ENCODE results near the gene C1orf87.

Gene C1orf87

DNA sequence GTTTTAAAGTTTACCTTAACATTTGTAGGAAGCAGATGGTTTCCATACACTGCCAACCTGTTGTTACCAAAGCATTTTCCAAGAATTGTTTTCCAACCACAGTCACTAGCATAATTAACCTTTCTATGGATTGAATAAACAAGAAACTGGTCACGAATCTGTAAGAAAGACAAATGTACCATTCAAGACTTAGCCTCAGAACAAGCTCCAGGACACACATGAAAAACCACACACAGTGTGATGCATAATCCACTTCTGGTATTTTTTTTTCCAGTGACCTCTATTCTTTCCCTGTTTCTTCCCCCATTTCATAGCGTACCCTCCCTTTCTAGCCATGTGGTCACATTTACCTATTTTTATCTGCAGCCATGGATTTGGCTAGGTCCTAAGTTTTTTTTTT, 29.6 kb upstream of the C1orf87 start:
- DNase-seq (ENCODE audit: insufficient read length, low spot score) = no peak
- FAIRE-seq = no peak
- TF ChIP-seq PAX5 (IDR thresholded peaks at IDR 0.05; ENCODE audit: insufficient read depth, low read length, severe bottlenecking) (no peak), SPI1 (IDR thresholded peaks at IDR 0.05; ENCODE audit: low read depth, low read length) (no peak), POU2F2 (IDR thresholded peaks at IDR 0.05; ENCODE audit: low read depth, low read length) (no peak), POLR2AphosphoS5 (IDR thresholded peaks at IDR 0.05; ENCODE audit: low read depth, low read length) (no peak)

DNA sequence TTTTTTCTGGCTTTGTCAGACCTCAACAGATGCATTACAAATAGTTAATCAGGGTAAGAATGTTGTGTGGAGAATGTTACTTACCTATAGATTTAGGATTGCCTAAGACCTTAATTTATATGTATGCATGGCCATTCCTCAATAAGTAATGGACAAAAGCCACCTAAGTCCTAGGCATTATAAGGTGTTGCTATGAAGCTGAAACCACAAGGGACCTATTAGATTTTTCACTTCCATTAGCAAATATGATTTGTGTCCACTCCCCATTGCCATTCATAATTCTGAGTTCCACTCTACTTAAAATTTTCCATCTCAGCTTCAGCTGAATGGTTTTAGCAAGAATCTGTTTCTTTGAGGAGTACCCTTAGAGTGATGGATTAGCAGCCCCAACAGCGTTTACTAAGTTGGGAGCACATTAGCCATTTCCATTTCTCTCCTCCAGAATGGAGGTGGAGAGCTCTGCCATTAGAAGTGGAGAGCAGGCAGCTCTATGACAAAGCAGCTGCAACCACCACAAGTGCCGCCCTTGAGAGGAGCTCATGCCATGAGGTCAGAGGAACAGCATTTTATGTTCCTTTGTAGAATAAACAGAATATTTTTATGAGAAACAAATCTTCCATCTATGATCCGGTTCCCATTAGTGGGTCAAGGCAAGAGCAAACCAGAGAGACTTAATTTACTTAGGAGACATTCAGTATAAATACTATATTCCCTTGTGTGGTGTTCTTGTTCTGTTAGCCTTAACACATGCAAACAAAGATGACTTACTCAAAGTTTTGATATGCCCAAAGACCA, 28.9 kb upstream of the C1orf87 start:
- TF ChIP-seq SPI1 (IDR thresholded peaks at IDR 0.05; ENCODE audit: low read depth, low read length) (no peak), TAF1 (IDR thresholded peaks at IDR 0.05; ENCODE audit: low read depth, low read length) (no peak), POLR2AphosphoS5 (IDR thresholded peaks at IDR 0.05; ENCODE audit: low read depth, low read length) (no peak), POLR2A (IDR thresholded peaks at IDR 0.05; ENCODE audit: low read depth, low read length) (no peak), POU2F2 (IDR thresholded peaks at IDR 0.05; ENCODE audit: low read depth, low read length) (no peak), PAX5 (IDR thresholded peaks at IDR 0.05; ENCODE audit: insufficient read depth, low read length, severe bottlenecking) (no peak)
- no peak for DNase-seq (ENCODE audit: insufficient read length, low spot score)
- FAIRE-seq = no peak

DNA sequence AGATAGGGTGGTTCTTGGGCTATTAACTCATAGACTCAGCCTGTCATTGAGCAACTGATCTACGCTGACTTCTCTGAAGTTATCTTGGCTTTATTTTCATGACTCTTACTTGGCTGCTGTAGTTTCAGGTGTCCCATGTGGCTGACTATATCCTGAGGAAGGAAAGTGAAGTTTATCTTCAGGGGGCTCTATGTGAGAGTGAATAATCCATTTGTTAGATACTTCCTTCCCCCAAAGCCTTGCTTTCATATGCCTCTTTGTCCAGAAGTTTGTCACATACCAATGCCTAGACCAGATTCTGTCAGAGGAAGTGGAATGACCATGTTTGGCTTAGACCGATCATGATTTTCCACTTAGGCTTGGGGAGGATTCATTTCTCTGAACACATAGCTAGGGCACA, 27.9 kb upstream of the C1orf87 start:
- DNase-seq (ENCODE audit: insufficient read length, low spot score) (no peak), FAIRE-seq (no peak)
- TF ChIP-seq POU2F2 (IDR thresholded peaks at IDR 0.05; ENCODE audit: low read depth, low read length) (no peak), POLR2A (IDR thresholded peaks at IDR 0.05; ENCODE audit: low read depth, low read length) (no peak), POLR2AphosphoS5 (IDR thresholded peaks at IDR 0.05; ENCODE audit: low read depth, low read length) (no peak), PAX5 (IDR thresholded peaks at IDR 0.05; ENCODE audit: insufficient read depth, low read length, severe bottlenecking) (no peak), SPI1 (IDR thresholded peaks at IDR 0.05; ENCODE audit: low read depth, low read length) (no peak), TAF1 (IDR thresholded peaks at IDR 0.05; ENCODE audit: low read depth, low read length) (no peak)

DNA sequence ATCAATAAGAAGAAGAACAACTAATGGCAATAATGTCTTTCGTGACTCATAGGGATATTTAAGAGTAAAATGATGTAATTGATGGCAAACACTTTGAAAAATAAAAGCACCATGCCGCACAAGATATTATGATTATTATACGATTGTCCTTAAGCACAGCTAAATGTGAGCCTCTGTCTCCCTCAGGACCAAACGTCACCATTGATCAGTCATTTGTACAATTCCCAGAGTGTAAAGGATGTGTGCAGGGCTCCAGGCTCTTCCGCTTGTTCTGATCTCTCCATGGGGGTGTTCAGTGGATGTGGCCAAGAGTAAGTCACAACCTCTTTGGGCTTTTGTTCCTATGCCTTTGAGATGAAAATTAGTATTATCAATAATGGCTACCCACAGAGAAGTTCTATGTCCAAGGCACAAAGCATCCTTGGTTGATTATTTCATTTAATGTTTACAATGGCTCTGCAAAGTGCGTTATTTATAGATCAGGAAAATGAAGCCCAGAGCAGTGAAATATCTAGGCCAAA, 17.7 kb upstream of the C1orf87 start:
- DNase-seq (ENCODE audit: insufficient read length, low spot score) = no peak
- TF ChIP-seq SPI1 (IDR thresholded peaks at IDR 0.05; ENCODE audit: low read depth, low read length) = no peak
- no peak for TF ChIP-seq POLR2AphosphoS5 (IDR thresholded peaks at IDR 0.05; ENCODE audit: low read depth, low read length)
- no peak for TF ChIP-seq POU2F2 (IDR thresholded peaks at IDR 0.05; ENCODE audit: low read depth, low read length)
- no peak for TF ChIP-seq TAF1 (IDR thresholded peaks at IDR 0.05; ENCODE audit: low read depth, low read length)
- no peak for TF ChIP-seq PAX5 (IDR thresholded peaks at IDR 0.05; ENCODE audit: insufficient read depth, low read length, severe bottlenecking)
- no peak for TF ChIP-seq POLR2A (IDR thresholded peaks at IDR 0.05; ENCODE audit: low read depth, low read length)

DNA sequence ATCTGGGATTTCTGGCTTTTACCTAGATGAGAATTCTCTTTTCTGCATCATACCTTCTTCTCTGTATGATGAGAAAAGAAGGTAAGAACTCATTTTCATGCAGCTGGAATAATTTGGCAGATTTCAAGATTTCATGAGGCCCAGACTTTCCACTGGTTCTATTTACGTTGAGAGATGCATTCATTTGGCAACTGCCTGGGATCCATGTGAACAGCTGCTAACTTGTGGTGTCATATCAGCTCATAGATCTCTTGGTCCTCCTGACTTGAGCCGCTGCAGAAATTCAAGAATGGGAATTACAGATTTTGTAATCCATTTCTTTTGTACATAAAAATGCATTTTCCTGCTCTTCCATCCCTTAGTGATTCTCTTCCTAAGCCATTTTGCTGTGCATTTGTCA, 17.1 kb upstream of the C1orf87 start:
- no peak for TF ChIP-seq POU2F2 (IDR thresholded peaks at IDR 0.05; ENCODE audit: low read depth, low read length)
- TF ChIP-seq PAX5 (IDR thresholded peaks at IDR 0.05; ENCODE audit: insufficient read depth, low read length, severe bottlenecking) = no peak
- TF ChIP-seq POLR2A (IDR thresholded peaks at IDR 0.05; ENCODE audit: low read depth, low read length) = no peak
- no peak for TF ChIP-seq POLR2AphosphoS5 (IDR thresholded peaks at IDR 0.05; ENCODE audit: low read depth, low read length)
- TF ChIP-seq TAF1 (IDR thresholded peaks at IDR 0.05; ENCODE audit: low read depth, low read length) = no peak
- no peak for TF ChIP-seq SPI1 (IDR thresholded peaks at IDR 0.05; ENCODE audit: low read depth, low read length)
- DNase-seq (ENCODE audit: insufficient read length, low spot score) = no peak
- no peak for FAIRE-seq

More for the DNA sequence above, 17.7 kb upstream of the C1orf87 start:
- FAIRE-seq = no peak

DNA sequence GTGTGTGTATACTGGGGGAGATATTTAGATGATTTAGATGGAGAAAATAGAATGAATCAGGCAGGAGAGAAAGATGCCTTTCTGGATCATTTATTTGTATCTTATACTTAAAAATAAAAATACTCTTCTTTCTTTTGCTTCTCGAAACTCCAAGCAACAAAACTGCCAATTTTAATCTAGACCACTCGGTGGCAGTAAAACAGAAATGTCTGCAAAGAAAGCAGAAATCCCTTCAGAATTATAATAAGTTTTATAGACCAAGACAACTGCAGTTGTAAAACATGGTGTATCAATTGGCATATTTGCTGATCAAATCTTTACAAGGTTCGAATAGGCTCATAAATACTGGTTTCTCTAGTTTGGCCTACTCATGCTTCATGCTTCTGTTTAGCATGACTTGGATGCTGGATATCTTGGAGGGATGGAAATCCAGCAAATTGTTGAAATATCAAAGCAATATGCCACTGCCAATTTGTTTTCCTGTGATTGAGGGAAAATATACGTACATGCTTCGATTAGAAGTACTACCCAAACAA, 15.1 kb upstream of the C1orf87 start:
- DNase-seq (ENCODE audit: insufficient read length, low spot score) = no peak
- no peak for TF ChIP-seq POU2F2 (IDR thresholded peaks at IDR 0.05; ENCODE audit: low read depth, low read length)
- no peak for TF ChIP-seq POLR2A (IDR thresholded peaks at IDR 0.05; ENCODE audit: low read depth, low read length)
- no peak for TF ChIP-seq PAX5 (IDR thresholded peaks at IDR 0.05; ENCODE audit: insufficient read depth, low read length, severe bottlenecking)
- no peak for TF ChIP-seq POLR2AphosphoS5 (IDR thresholded peaks at IDR 0.05; ENCODE audit: low read depth, low read length)
- TF ChIP-seq SPI1 (IDR thresholded peaks at IDR 0.05; ENCODE audit: low read depth, low read length) = no peak
- no peak for TF ChIP-seq TAF1 (IDR thresholded peaks at IDR 0.05; ENCODE audit: low read depth, low read length)
- FAIRE-seq = no peak

DNA sequence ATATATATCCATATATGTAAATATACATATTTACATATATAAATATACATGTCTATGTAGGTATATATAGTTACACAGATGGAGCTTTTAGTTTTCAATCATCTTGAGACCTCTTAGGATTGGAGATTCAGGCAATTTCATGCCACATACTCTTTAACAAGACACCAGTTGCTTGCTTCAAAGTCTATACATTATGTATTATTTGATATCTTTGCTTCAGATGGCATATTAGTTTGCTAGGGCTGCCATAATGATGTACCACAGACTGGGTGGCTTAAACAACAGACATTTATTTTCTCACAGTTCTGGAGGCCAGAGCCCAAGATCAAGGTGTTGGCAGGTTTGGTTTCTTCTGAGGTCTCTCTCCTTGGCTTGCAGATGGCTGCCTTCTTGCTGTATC, 14.1 kb upstream of the C1orf87 start:
- DNase-seq (ENCODE audit: insufficient read length, low spot score) = no peak
- TF ChIP-seq POU2F2 (IDR thresholded peaks at IDR 0.05; ENCODE audit: low read depth, low read length) = no peak
- no peak for TF ChIP-seq PAX5 (IDR thresholded peaks at IDR 0.05; ENCODE audit: insufficient read depth, low read length, severe bottlenecking)
- no peak for TF ChIP-seq TAF1 (IDR thresholded peaks at IDR 0.05; ENCODE audit: low read depth, low read length)
- no peak for TF ChIP-seq SPI1 (IDR thresholded peaks at IDR 0.05; ENCODE audit: low read depth, low read length)
- no peak for TF ChIP-seq POLR2A (IDR thresholded peaks at IDR 0.05; ENCODE audit: low read depth, low read length)
- no peak for TF ChIP-seq POLR2AphosphoS5 (IDR thresholded peaks at IDR 0.05; ENCODE audit: low read depth, low read length)
- FAIRE-seq = no peak

DNA sequence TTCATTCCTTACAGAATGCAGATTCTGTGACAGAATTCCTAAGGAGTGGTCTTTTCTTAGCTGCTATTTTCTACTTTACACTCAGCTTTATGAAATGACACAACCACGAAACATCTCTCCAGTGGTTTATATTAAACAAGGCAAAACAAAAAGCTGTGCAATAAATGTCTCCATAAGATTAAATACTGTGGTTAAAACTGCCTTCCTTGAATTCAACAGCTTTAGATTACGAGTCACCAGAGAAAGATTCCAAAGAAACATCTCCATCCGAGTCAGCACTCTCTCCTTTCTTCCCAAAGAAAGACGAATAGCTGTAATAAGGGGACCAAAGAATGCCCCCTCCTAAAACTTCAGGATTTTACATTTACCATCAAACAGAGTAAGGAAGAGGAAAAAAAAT, 4.6 kb upstream of the C1orf87 start:
- TF ChIP-seq POLR2AphosphoS5 (IDR thresholded peaks at IDR 0.05; ENCODE audit: low read depth, low read length) = no peak
- no peak for TF ChIP-seq POLR2A (IDR thresholded peaks at IDR 0.05; ENCODE audit: low read depth, low read length)
- no peak for TF ChIP-seq PAX5 (IDR thresholded peaks at IDR 0.05; ENCODE audit: insufficient read depth, low read length, severe bottlenecking)
- no peak for TF ChIP-seq TAF1 (IDR thresholded peaks at IDR 0.05; ENCODE audit: low read depth, low read length)
- TF ChIP-seq POU2F2 (IDR thresholded peaks at IDR 0.05; ENCODE audit: low read depth, low read length) = no peak
- TF ChIP-seq SPI1 (IDR thresholded peaks at IDR 0.05; ENCODE audit: low read depth, low read length) = no peak
- no peak for DNase-seq (ENCODE audit: insufficient read length, low spot score)
- FAIRE-seq = no peak

DNA sequence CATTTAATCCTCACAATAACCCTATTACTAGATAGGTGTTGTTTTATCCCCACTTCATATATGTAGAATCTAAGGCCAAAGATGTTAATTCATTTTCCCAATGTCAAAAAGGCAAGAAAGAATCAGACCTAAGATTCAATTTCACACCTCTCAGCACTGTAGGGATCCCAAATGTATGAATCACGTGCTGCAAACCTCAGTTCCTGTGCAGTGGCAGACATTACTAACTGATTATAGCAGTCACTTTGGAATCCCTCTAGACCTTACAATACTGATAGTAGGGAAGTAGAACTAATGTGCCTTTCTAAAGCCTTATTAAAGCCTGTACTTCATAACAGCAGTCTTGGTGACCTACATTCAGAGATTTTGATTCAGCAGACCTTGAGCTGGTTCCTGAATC, 2.3 kb downstream of the C1orf87 start:
- FAIRE-seq = no peak
- DNase-seq (ENCODE audit: insufficient read length, low spot score) = no peak

More for the DNA sequence above, 2.3 kb downstream of the C1orf87 start:
- TF ChIP-seq POLR2AphosphoS5 (IDR thresholded peaks at IDR 0.05; ENCODE audit: low read depth, low read length) = no peak
- TF ChIP-seq PAX5 (IDR thresholded peaks at IDR 0.05; ENCODE audit: insufficient read depth, low read length, severe bottlenecking) = no peak
- TF ChIP-seq TAF1 (IDR thresholded peaks at IDR 0.05; ENCODE audit: low read depth, low read length) = no peak
- TF ChIP-seq SPI1 (IDR thresholded peaks at IDR 0.05; ENCODE audit: low read depth, low read length) = no peak
- no peak for TF ChIP-seq POLR2A (IDR thresholded peaks at IDR 0.05; ENCODE audit: low read depth, low read length)
- TF ChIP-seq POU2F2 (IDR thresholded peaks at IDR 0.05; ENCODE audit: low read depth, low read length) = no peak

Data from GM12891 (cell line).